Hepatocyte (in vitro differentiated cells): ENCODE measurements around the gene AK5. TPM values are rescaled to one million over a fixed set of nuclear protein-coding genes. Genes with fewer than 3 reads are reported as not detected.

Experiments
- DNase-seq: peaks from one replicate; pipeline ENCODE4 v3.0.0-alpha.2; 2016; ENCODE audit warnings: low spot score
- H2AFZ ChIP-seq: fragments of 200-600 bp; sonication (generic); 2 replicates; pipeline ENCODE4 v1.6.0; 2016; ENCODE audit warnings: antibody characterized with exemption, mild to moderate bottlenecking
- H3K27ac ChIP-seq: fragments of 200-600 bp; sonication (generic); 2 replicates; pipeline ENCODE4 v1.5.1; 2016; ENCODE audit warnings: mild to moderate bottlenecking
- H3K27me3 ChIP-seq: fragments of 200-600 bp; sonication (generic); 2 replicates; pipeline ENCODE4 v1.6.1; 2016
- H3K36me3 ChIP-seq: fragments of 200-600 bp; sonication (generic); replicated peaks from 2 replicates; pipeline ENCODE4 v1.5.1; 2016; ENCODE audit warnings: low read depth; ENCODE audit not compliant: insufficient read depth
- H3K4me1 ChIP-seq: fragments of 200-600 bp; sonication (generic); 2 replicates; pipeline ENCODE4 v1.5.1; 2016; ENCODE audit warnings: mild to moderate bottlenecking, moderate library complexity; ENCODE audit not compliant: insufficient read depth
- H3K4me2 ChIP-seq: fragments of 200-600 bp; sonication (generic); 2 replicates; pipeline ENCODE4 v1.6.0; 2016
- H3K4me3 ChIP-seq: fragments of 200-600 bp; sonication (generic); 2 replicates; pipeline ENCODE4 v1.5.1; 2016; ENCODE audit warnings: mild to moderate bottlenecking
- H3K79me2 ChIP-seq: fragments of 200-600 bp; sonication (generic); 2 replicates; pipeline ENCODE4 v1.6.0; 2017; ENCODE audit warnings: mild to moderate bottlenecking
- H3K9me2 ChIP-seq: fragments of 200-600 bp; sonication (generic); replicated peaks from 2 replicates; pipeline ENCODE4 v1.6.0; 2017; ENCODE audit warnings: mild to moderate bottlenecking; ENCODE audit not compliant: insufficient read depth
- H3K9me3 ChIP-seq: fragments of 200-600 bp; sonication (generic); 2 replicates; pipeline ENCODE4 v1.5.1; 2016; ENCODE audit warnings: low read depth, mild to moderate bottlenecking
- H4K20me1 ChIP-seq: fragments of 200-600 bp; sonication (generic); 2 replicates; pipeline ENCODE4 v1.6.0; 2016; ENCODE audit warnings: mild to moderate bottlenecking; ENCODE audit not compliant: insufficient read depth, poor library complexity, severe bottlenecking
- EZH2 ChIP-seq: fragments of 200-600 bp; sonication (generic); IDR thresholded peaks from 2 replicates; pipeline ENCODE4 v1.6.1; 2016; ENCODE audit warnings: antibody characterized with exemption, mild to moderate bottlenecking, borderline replicate concordance
- EZH2phosphoT487 ChIP-seq: fragments of 200-600 bp; sonication (generic); IDR thresholded peaks from one replicate; pipeline ENCODE4 v1.6.1; 2018; ENCODE audit warnings: antibody characterized with exemption, mild to moderate bottlenecking, low read depth, moderate library complexity; ENCODE audit not compliant: unreplicated experiment, severe bottlenecking
- WGBS: methylation state at CpG from one replicate; pipeline ENCODE4 v1.1.6; 2016; ENCODE audit warnings: low lambda C conversion rate; ENCODE audit errors: missing lambda C conversion rate; 5-methylcytosine and 5-hydroxymethylcytosine counted together
- polyA plus RNA-seq: library from polyadenylated mRNA; unstranded; fragments of >200 nt; fragmentation: Nextera tagmentation; extraction: Ambion mirVana; gene quantifications from 2 replicates; pipeline ENCODE4 v1.2.1, GENCODE V29; 2016
- total RNA-seq: library from RNA; depleted of rRNA; stranded (reverse); fragments of >200 nt; gene quantifications from 2 replicates; pipeline ENCODE4 v1.2.3, GENCODE V29; 2014
- TF ChIP-seq, protein P1 (sequence below): fragments of 200-600 bp; sonication (generic); IDR thresholded peaks from 2 replicates; pipeline ENCODE4 v1.5.1; 2016; ENCODE audit warnings: antibody characterized with exemption, mild to moderate bottlenecking; ENCODE audit not compliant: poor library complexity

Gene AK5
- total and polyA plus RNA-seq, 2 experiments from 2014 or later: 0.05 TPM; not detected in 1

DNA sequence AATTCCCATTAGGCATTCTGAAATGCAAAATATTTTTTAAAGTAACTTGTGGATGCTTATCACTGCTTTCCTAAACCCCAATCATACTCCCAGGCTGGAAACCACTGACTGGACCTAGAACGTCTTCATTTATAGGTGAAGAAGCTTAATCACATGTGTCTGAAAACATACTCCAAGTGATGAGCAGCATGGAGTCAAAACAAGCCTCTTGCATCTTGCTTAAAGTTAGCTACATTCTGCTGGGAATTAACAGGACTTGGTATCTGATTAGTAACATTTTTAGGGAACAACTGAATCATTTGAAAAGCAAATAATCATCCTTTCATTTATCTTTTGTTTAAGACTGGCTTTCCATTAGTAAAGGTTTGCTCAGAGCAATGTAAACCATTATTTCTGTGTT is 105.7 kb downstream of the AK5 start:
- Histone ChIP-seq H3K9me2 (no peaks in the 10 kb centered on the region), H3K79me2 (no peaks in the 10 kb centered on the region), H3K4me3 (no peak overlapping the region), H3K4me2 (no peak overlapping the region), H3K4me1 (no peaks in the 10 kb centered on the region), H3K27ac (no peak overlapping the region), H2AFZ (no peak overlapping the region), H3K9me3 (no peaks in the 10 kb centered on the region), H3K27me3 (no peaks in the 10 kb centered on the region), H3K36me3 (no peaks in the 10 kb centered on the region), H4K20me1 (no peaks in the 10 kb centered on the region)
- TF ChIP-seq EZH2: no peak
- TF ChIP-seq EZH2phosphoT487: no peak
- TF ChIP-seq, protein P1, sequence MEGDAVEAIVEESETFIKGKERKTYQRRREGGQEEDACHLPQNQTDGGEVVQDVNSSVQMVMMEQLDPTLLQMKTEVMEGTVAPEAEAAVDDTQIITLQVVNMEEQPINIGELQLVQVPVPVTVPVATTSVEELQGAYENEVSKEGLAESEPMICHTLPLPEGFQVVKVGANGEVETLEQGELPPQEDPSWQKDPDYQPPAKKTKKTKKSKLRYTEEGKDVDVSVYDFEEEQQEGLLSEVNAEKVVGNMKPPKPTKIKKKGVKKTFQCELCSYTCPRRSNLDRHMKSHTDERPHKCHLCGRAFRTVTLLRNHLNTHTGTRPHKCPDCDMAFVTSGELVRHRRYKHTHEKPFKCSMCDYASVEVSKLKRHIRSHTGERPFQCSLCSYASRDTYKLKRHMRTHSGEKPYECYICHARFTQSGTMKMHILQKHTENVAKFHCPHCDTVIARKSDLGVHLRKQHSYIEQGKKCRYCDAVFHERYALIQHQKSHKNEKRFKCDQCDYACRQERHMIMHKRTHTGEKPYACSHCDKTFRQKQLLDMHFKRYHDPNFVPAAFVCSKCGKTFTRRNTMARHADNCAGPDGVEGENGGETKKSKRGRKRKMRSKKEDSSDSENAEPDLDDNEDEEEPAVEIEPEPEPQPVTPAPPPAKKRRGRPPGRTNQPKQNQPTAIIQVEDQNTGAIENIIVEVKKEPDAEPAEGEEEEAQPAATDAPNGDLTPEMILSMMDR: no peak
- DNase-seq: no peak
- WGBS: 65% methylated on average over 1 of the region's 1 CpG

- Histone ChIP-seq H3K4me3 (no peak overlapping the region), H3K27ac (no peak overlapping the region), H4K20me1 (no peaks in the 10 kb centered on the region), H3K9me3 (no peaks in the 10 kb centered on the region), H3K79me2 (no peaks in the 10 kb centered on the region), H2AFZ (no peak overlapping the region), H3K4me2 (no peak overlapping the region), H3K36me3 (no peaks in the 10 kb centered on the region), H3K4me1 (no peaks in the 10 kb centered on the region), H3K9me2 (no peaks in the 10 kb centered on the region), H3K27me3 (no peaks in the 10 kb centered on the region)
- 86% methylated on average over 3 of the region's 3 CpGs for WGBS
- no peak for TF ChIP-seq EZH2phosphoT487
- TF ChIP-seq EZH2: no peak
- TF ChIP-seq, protein P1: no peak
- DNase-seq: no peak
These were observed 106.8 kb downstream of the AK5 start for GRCh38 chr1:77388661-77389060.

GRCh38 chr1:77392486-77392885 is 110.7 kb downstream of the AK5 start:
- Histone ChIP-seq H3K4me3 (no peak overlapping the region), H3K27me3 (no peaks in the 10 kb centered on the region), H4K20me1 (no peaks in the 10 kb centered on the region), H3K9me2 (no peaks in the 10 kb centered on the region), H3K4me1 (no peaks in the 10 kb centered on the region), H2AFZ (no peak overlapping the region), H3K79me2 (no peaks in the 10 kb centered on the region), H3K9me3 (no peaks in the 10 kb centered on the region), H3K27ac (no peak overlapping the region), H3K36me3 (no peaks in the 10 kb centered on the region), H3K4me2 (no peak overlapping the region)
- no peak for DNase-seq
- 95% methylated on average over 4 of the region's 4 CpGs for WGBS
- TF ChIP-seq EZH2phosphoT487 (no peak), EZH2 (no peak)
- TF ChIP-seq, protein P1: no peak

DNA sequence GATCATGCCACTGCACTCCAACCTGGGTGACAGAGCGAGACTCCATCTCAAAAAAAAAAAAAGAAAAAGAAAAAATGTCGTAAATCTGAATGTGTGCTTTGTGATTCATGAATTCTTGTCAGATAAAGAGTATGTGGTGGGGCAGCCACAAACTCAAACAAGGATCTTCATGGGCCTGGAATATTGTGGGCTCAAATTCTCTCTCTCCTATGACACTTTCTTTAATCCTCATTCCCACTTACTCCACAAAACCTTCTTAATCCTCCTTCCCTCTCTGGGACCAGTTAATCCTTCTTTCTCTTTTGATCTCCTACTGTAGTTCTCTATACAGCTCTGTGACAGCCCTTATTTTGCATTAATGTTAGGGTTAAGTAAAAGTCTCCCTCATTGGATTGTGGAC is 112.3 kb downstream of the AK5 start:
- Histone ChIP-seq H3K4me3 (no peak overlapping the region), H3K27ac (no peak overlapping the region), H4K20me1 (no peaks in the 10 kb centered on the region), H3K27me3 (no peaks in the 10 kb centered on the region), H3K79me2 (no peaks in the 10 kb centered on the region), H3K9me3 (no peaks in the 10 kb centered on the region), H3K4me2 (no peak overlapping the region), H3K9me2 (no peaks in the 10 kb centered on the region), H3K4me1 (no peaks in the 10 kb centered on the region), H3K36me3 (no peaks in the 10 kb centered on the region), H2AFZ (no peak overlapping the region)
- TF ChIP-seq EZH2phosphoT487: no peak
- TF ChIP-seq, protein P1: no peak
- WGBS: 68% methylated on average over 2 of the region's 2 CpGs
- DNase-seq: no peak
